IMR-90 (cell line): ENCODE measurements around the gene VPS33B. TPM values are rescaled to one million over a fixed set of nuclear protein-coding genes. Genes with fewer than 3 reads are reported as not detected.

Source experiments
- ATAC-seq: fragments of 200-7000 bp; cut with Tn5 transposase; 2 replicates; pipeline ENCODE4 v1.9.1; 2020; ENCODE audit warnings: low read depth, mild to moderate bottlenecking, moderate library complexity
- BruUV-seq: library from RNA; stranded (reverse); fragments of 400-500 nt; replicated peaks from 2 replicates; lab custom pipeline; 2021; lab: Mats Ljungman, UMichigan
- CTCF ChIA-PET: fragments of 300-600 bp; formaldehyde crosslinking; extraction: SDS; loops from one replicate; lab custom pipeline; 2021; ENCODE audit warnings: antibody characterized with exemption; lab: Yijun Ruan, JAX
- POLR2A ChIA-PET: fragments of 300-600 bp; sonication (Branson Sonifier 250); formaldehyde crosslinking; loops from one replicate; lab custom pipeline; 2022; ENCODE audit warnings: antibody characterized with exemption; ENCODE audit not compliant: unreplicated experiment; lab: Charles Lee
- DNase-seq: peaks from one replicate; pipeline ENCODE4 v3.0.0; 2013
- H2AFZ ChIP-seq: replicated peaks from 2 replicates; pipeline ENCODE3; 2013; ENCODE audit warnings: low read length, mild to moderate bottlenecking; ENCODE audit not compliant: poor library complexity
- H2AK5ac ChIP-seq: 2 replicates; pipeline ENCODE4 v1.6.1; 2013; ENCODE audit warnings: low read depth, low read length, inconsistent platforms
- H2AK9ac ChIP-seq: replicated peaks from 2 replicates; pipeline ENCODE3; 2013; ENCODE audit warnings: mild to moderate bottlenecking, low read depth, low read length, moderate library complexity; ENCODE audit not compliant: poor library complexity
- H2BK120ac ChIP-seq: 2 replicates; pipeline ENCODE4 v1.6.1; 2013; ENCODE audit warnings: low read depth, low read length, inconsistent platforms
- H2BK15ac ChIP-seq: 3 replicates; pipeline ENCODE4 v1.6.1; 2013; ENCODE audit warnings: low read depth, low read length, inconsistent platforms
- H2BK20ac ChIP-seq: 2 replicates; pipeline ENCODE4 v1.6.1; 2013; ENCODE audit warnings: low read depth, mild to moderate bottlenecking, inconsistent platforms, low read length, moderate library complexity
- H2BK5ac ChIP-seq: 2 replicates; pipeline ENCODE4 v1.6.1; 2013; ENCODE audit warnings: mild to moderate bottlenecking, low read depth, low read length, inconsistent platforms; ENCODE audit not compliant: poor library complexity, severe bottlenecking
- H3K14ac ChIP-seq: replicated peaks from 2 replicates; pipeline ENCODE4 v1.6.1; 2013; ENCODE audit warnings: low read depth, low read length, inconsistent platforms
- H3K18ac ChIP-seq: 2 replicates; pipeline ENCODE4 v1.6.1; 2013; ENCODE audit warnings: low read depth, low read length, control low read depth
- H3K23ac ChIP-seq: 2 replicates; pipeline ENCODE4 v1.6.1; 2013; ENCODE audit warnings: low read depth, low read length, inconsistent platforms
- H3K27ac ChIP-seq: 2 replicates; pipeline ENCODE4 v1.5.1; 2013; ENCODE audit warnings: mild to moderate bottlenecking, control low read depth, low read length; ENCODE audit not compliant: insufficient read depth
- H3K27me3 ChIP-seq: 2 replicates; pipeline ENCODE4 v1.6.1; 2013; ENCODE audit warnings: low read length; ENCODE audit not compliant: control insufficient read depth, insufficient read depth
- H3K36me3 ChIP-seq: 2 replicates; pipeline ENCODE4 v1.6.1; 2013; ENCODE audit warnings: low read length, mixed read lengths; ENCODE audit not compliant: control insufficient read depth, insufficient read depth
- H3K4ac ChIP-seq: 2 replicates; pipeline ENCODE4 v1.6.1; 2013; ENCODE audit warnings: low read depth, low read length, inconsistent platforms
- H3K4me1 ChIP-seq: 2 replicates; pipeline ENCODE4 v1.6.1; 2013; ENCODE audit warnings: low read length, mixed read lengths; ENCODE audit not compliant: control insufficient read depth, insufficient read depth
- H3K4me2 ChIP-seq: 2 replicates; pipeline ENCODE4 v1.6.1; 2013; ENCODE audit warnings: low read depth, mild to moderate bottlenecking, control low read depth, low read length, moderate library complexity
- H3K4me3 ChIP-seq: 2 replicates; pipeline ENCODE4 v1.5.1; 2013; ENCODE audit warnings: low read depth, mild to moderate bottlenecking, control low read depth, low read length, moderate library complexity; ENCODE audit not compliant: insufficient read depth
- H3K56ac ChIP-seq: 2 replicates; pipeline ENCODE4 v1.6.1; 2013; ENCODE audit warnings: low read length, inconsistent platforms; ENCODE audit not compliant: insufficient read depth; ENCODE audit errors: extremely low read depth
- H3K79me1 ChIP-seq, 2 experiments: 2 replicates each; pipeline ENCODE4 v1.6.1; 2013; ENCODE audit warnings: low read length in 2 of 2, inconsistent platforms in 1 of 2, low read depth in 1 of 2
- H3K9ac ChIP-seq: 2 replicates; pipeline ENCODE4 v1.6.1; 2013; ENCODE audit warnings: low read depth, low read length, control low read depth
- H3K9me1 ChIP-seq: 2 replicates; pipeline ENCODE4 v1.6.1; 2013; ENCODE audit warnings: low read length, inconsistent platforms; ENCODE audit not compliant: insufficient read depth
- H3K9me3 ChIP-seq: 2 replicates; pipeline ENCODE4 v1.6.1; 2013; ENCODE audit warnings: low read length; ENCODE audit not compliant: control insufficient read depth, insufficient read depth
- H4K20me1 ChIP-seq: 2 replicates; pipeline ENCODE4 v1.6.1; 2013; ENCODE audit warnings: low read length, inconsistent platforms; ENCODE audit not compliant: insufficient read depth
- H4K5ac ChIP-seq: 2 replicates; pipeline ENCODE4 v1.6.1; 2013; ENCODE audit warnings: mild to moderate bottlenecking, low read depth, low read length, control low read depth
- H4K8ac ChIP-seq, 2 experiments: 2 replicates each; pipeline ENCODE4 v1.6.1; 2013; ENCODE audit warnings: low read depth in 2 of 2, low read length in 2 of 2, control low read depth in 1 of 2, inconsistent platforms in 1 of 2
- H4K91ac ChIP-seq: 2 replicates; pipeline ENCODE4 v1.6.1; 2013; ENCODE audit warnings: low read depth, low read length, inconsistent platforms; ENCODE audit not compliant: insufficient read depth
- BHLHE40 ChIP-seq: fragments of 150-350 bp; IDR thresholded peaks from 2 replicates; pipeline ENCODE4 v1.6.1; 2016; ENCODE audit warnings: mild to moderate bottlenecking, low read depth, low read length
- CEBPB ChIP-seq: IDR thresholded peaks from 2 replicates; pipeline ENCODE4 v1.6.1; 2012; ENCODE audit warnings: low read depth, low read length, improper control_type of control experiment
- CTCF ChIP-seq: conservative IDR thresholded peaks from 2 replicates; pipeline ENCODE4 v1.5.1; 2012; ENCODE audit warnings: mild to moderate bottlenecking, low read depth, low read length, improper control_type of control experiment
- ELK1 ChIP-seq: fragments of 150-350 bp; IDR thresholded peaks from 2 replicates; pipeline ENCODE4 v1.6.1; 2016; ENCODE audit warnings: low read depth, mild to moderate bottlenecking, low read length, moderate library complexity, borderline replicate concordance
- FOS ChIP-seq: fragments of 150-350 bp; IDR thresholded peaks from 2 replicates; pipeline ENCODE4 v1.6.1; 2016; ENCODE audit warnings: low read depth, low read length
- MAFK ChIP-seq: IDR thresholded peaks from 2 replicates; pipeline ENCODE4 v1.6.1; 2012; ENCODE audit warnings: low read depth, low read length, improper control_type of control experiment
- MAZ ChIP-seq: IDR thresholded peaks from 2 replicates; pipeline ENCODE4 v1.6.1; 2012; ENCODE audit warnings: low read depth, mild to moderate bottlenecking, low read length, improper control_type of control experiment, moderate library complexity, borderline replicate concordance
- MXI1 ChIP-seq: IDR thresholded peaks from 2 replicates; pipeline ENCODE4 v1.6.1; 2012; ENCODE audit warnings: low read depth, mild to moderate bottlenecking, low read length, moderate library complexity, borderline replicate concordance
- NFE2L2 ChIP-seq: fragments of 150-350 bp; IDR thresholded peaks from 2 replicates; pipeline ENCODE4 v1.6.1; 2016; ENCODE audit warnings: low read depth, mild to moderate bottlenecking, low read length
- POLR2A ChIP-seq: IDR thresholded peaks from 2 replicates; pipeline ENCODE4 v1.6.1; 2012; ENCODE audit warnings: mild to moderate bottlenecking, low read depth, low read length
- RAD21 ChIP-seq: IDR thresholded peaks from 2 replicates; pipeline ENCODE4 v1.6.1; 2012; ENCODE audit warnings: low read length, improper control_type of control experiment
- RCOR1 ChIP-seq: IDR thresholded peaks from 2 replicates; pipeline ENCODE4 v1.6.1; 2012; ENCODE audit warnings: mild to moderate bottlenecking, low read length, improper control_type of control experiment; ENCODE audit not compliant: insufficient replicate concordance
- RFX5 ChIP-seq: IDR thresholded peaks from 2 replicates; pipeline ENCODE4 v1.8.0; 2012; ENCODE audit warnings: low read depth, mild to moderate bottlenecking, low read length, moderate library complexity
- SMC3 ChIP-seq: fragments of 150-350 bp; IDR thresholded peaks from 2 replicates; pipeline ENCODE4 v1.6.1; 2016; ENCODE audit warnings: low read depth, mild to moderate bottlenecking, antibody characterized with exemption, low read length, moderate library complexity
- USF2 ChIP-seq: fragments of 150-350 bp; IDR thresholded peaks from 2 replicates; pipeline ENCODE4 v1.6.1; 2017; ENCODE audit warnings: mild to moderate bottlenecking, antibody characterized with exemption, low read length, low read depth
- WGBS, 2 experiments: methylation state at CpG; one replicate each; pipeline versions ENCODE4 v1.1.5 to v1.1.7; 2013; ENCODE audit warnings: missing lambda C conversion rate in 2 of 2; ENCODE audit not compliant: insufficient read length in 1 of 2; ENCODE audit errors: extremely low coverage in 2 of 2; 5-methylcytosine and 5-hydroxymethylcytosine counted together
- dilution Hi-C: fragments of 300-500 bp; cut with HindIII; formaldehyde crosslinking; loops from one replicate; pipeline ENCODE4 v1.14.3; 2018; ENCODE audit warnings: low sequenced_read_pairs; ENCODE audit not compliant: unreplicated experiment
- in situ Hi-C: fragments of 300-500 bp; cut with MboI; formaldehyde crosslinking; loops from 3 replicates; pipeline ENCODE4 v1.14.3; 2019; ENCODE audit warnings: low sequenced_read_pairs, inconsistent platforms, mixed read lengths
- intact Hi-C: fragments of 100-400 bp; cut with micrococcal nuclease; formaldehyde crosslinking; loops from 2 replicates; pipeline ENCODE4 v1.10.0; 2022
- polyA plus RNA-seq, 3 experiments: library from polyadenylated mRNA; depleted of rRNA; stranded (reverse); fragments of >200 nt; gene quantifications; 2 replicates each; pipeline ENCODE4 v1.2.3, GENCODE V29; 2012; ENCODE audit warnings: low replicate concordance in 1 of 3
- total RNA-seq: library from RNA; depleted of rRNA; stranded (reverse); fragments of >200 nt; gene quantifications from 2 replicates; pipeline ENCODE4 v1.2.3, GENCODE V29; 2012

Gene VPS33B
- total and polyA plus RNA-seq, 2 of the 4 experiments (the other 2 are of a cell fraction): 9.0 to 11.3 TPM

- Histone ChIP-seq H3K79me1 (peaks cover 12 to 48% of the 10 kb centered on the region in 2 experiments), H3K23ac (peak overlapping the region; percentile 86), H2AK9ac (peak overlapping the region; percentile 94), H3K4me3 (peak overlapping the region; percentile 65), H3K56ac (peak overlapping the region; percentile 78), H3K27me3 (no peaks in the 10 kb centered on the region), H3K9me1 (peaks cover 6% of the 10 kb centered on the region; the same call in 1 of the 2 replicates), H4K91ac (peak overlapping the region; percentile 91; the same call in 1 of the 2 replicates), H3K4ac (peak overlapping the region; percentile 93), H2BK20ac (no peak overlapping the region), H3K4me2 (peak overlapping the region; percentile 91), H2BK15ac (no peak overlapping the region), H4K5ac (peak overlapping the region; percentile 8; the same call in 1 of the 2 replicates), H3K9me3 (no peaks in the 10 kb centered on the region), H3K36me3 (peaks cover 3% of the 10 kb centered on the region), H2BK5ac (peak overlapping the region; percentile 59), H3K9ac (peak overlapping the region; percentile 89), H3K14ac (peak overlapping the region; percentile 96), H3K4me1 (no peaks in the 10 kb centered on the region), H3K27ac (peak overlapping the region; percentile 71), H3K18ac (no peak overlapping the region), H2AK5ac (peak overlapping the region; percentile 80; the same call in 1 of the 2 replicates), H2BK120ac (no peak overlapping the region), H4K20me1 (no peaks in the 10 kb centered on the region; the same call in 1 of the 2 replicates), H2AFZ (peak overlapping the region; percentile 98), H4K8ac (peak overlapping the region; percentile 94 to 97)
- intact Hi-C loops: no loop called here
- WGBS, 2 experiments: no CpG with 5 or more reads among the region's 4 CpGs
- ChIA-PET CTCF (interaction anchor here (1.7 kb wide), 1 partner anchor 28 kb away, joined by 8 read pairs; no protein-coding TSS in a partner anchor), POLR2A (interaction anchor here (0.5 kb wide), 1 partner anchor 50 kb away, joined by 6 read pairs; no protein-coding TSS in a partner anchor)
- DNase-seq (peak; percentile 18), ATAC-seq (peak; percentile 18)
- dilution Hi-C loops: no loop called here
- no TSS peak for BruUV-seq
- in situ Hi-C loops: no loop called here
- TF ChIP-seq ELK1 (no peak), RAD21 (no peak), MAFK (no peak), USF2 (no peak), CTCF (no peak), MAZ (no peak), BHLHE40 (no peak), NFE2L2 (no peak), FOS (no peak), RFX5 (no peak), MXI1 (no peak), POLR2A (no peak), SMC3 (no peak), RCOR1 (no peak), CEBPB (no peak)
Observed at GRCh38 chr15:91021516-91022074, 799 bp downstream of the VPS33B start.
